GM18868 (cell line): ENCODE data around the gene DMBX1.

Source experiments
- ATAC-seq: cut with Tn5 transposase; IDR thresholded peaks from one replicate; pipeline ENCODE4 v1.9.1; 2021; ENCODE audit warnings: mild to moderate bottlenecking, moderate library complexity; ENCODE audit not compliant: unreplicated experiment

Gene DMBX1

DNA sequence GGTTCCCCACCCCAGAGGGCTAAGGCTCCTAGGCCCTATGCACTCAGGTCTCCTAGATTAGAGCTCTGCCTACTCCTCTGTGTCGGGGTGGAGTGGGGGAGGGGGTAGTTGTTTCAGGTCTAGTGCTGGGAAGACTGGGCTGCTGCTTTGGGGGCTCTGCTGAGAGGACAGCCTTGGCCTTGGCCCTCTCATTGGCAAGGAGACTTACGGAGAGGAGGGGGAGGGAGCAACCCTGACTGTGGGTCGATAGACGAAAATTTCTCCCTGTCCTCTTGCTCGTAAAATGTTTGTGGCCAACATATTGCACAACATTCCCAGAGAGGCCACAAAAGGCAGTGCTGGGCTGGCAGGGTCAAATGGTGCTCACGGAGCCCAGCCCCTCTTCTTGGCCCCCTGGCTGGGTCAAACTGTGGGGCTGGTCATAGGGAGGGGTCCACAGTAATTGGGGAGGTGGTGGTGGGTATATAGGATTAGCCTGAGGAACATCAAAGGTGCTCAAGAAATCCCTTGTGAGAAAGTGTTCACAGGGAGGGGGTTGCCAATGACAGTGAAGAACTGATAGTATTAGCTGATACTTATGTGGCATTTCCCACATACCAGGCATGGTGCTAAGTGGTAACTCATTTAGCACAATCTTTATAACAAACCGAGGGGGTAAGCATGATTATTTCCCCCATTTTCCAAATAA lies 8.5 kb upstream of the DMBX1 start:
- no peak for ATAC-seq

DNA sequence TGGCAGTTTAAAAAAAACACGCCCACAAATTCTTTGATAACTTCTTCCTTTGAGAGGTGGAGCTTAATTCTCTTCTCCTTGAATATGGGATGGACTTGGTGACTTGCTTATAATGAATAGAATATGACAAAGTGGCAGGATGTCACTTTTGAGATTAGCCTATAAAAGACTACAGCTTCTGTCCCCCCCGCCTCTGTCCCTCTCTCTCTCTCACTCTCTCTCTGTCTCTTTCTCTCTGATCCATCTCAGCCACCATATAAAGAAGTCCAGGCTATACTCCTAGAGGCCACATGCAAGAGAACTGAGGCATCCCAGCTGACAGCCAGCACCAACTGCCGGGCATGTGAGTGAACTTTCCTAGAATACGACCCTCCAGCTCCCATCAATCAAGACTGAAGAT lies 7.7 kb upstream of the DMBX1 start:
- no peak for ATAC-seq

DNA sequence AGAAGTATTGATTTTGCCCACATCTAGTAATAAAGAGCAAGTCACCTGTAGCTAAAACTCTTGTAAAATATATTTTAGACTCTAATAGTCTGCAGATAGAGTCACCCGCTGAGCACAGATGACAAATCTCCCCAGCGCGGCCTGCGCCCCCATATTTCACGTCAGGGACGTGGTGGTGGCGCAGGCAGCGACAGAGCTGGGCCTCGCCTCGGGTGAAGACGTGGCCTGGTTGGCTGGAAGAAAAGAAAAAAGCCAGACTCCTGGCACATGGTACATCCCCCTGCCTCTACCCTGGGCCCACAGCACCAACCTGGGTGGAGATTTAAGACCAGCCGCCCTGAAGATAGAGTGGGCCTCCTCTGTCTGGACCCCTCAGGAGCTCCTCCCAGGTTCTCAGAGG lies 6.0 kb upstream of the DMBX1 start:
- ATAC-seq: no peak

DNA sequence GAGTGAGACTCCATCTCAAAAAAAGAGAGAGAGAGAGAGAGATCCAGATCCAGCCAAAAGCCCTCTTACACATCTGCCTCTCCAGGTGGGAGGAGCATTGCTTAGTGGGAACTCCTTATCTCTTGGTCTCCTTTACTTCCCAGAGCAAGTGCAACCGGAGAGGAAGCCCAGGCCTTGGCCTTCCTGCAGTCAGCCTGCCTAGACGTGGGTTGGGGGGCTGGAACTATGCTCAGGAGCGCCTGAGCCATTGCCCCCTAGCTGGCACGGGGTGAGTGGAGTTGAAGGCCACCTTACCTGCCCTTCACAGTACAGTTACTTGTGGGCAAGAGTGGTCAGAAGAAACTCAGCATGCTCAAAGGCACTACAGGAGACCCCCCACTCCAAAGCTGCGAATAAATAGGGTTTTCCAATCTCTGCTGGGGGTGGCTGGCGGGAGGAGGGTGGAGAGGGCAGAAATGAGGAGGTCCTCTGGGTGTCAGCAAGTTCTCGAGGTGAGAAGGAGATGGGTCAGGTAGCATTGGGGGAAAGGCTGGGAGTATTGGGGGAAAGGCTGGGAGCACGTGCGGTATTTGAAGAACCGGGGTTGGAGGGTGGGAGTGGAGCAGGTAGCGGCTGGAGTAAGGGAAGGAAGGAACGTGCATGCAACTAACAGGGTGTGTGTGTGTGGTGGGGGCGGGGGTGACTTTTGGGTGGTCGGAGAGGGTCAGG lies 4.7 kb upstream of the DMBX1 start:
- no peak for ATAC-seq

DNA sequence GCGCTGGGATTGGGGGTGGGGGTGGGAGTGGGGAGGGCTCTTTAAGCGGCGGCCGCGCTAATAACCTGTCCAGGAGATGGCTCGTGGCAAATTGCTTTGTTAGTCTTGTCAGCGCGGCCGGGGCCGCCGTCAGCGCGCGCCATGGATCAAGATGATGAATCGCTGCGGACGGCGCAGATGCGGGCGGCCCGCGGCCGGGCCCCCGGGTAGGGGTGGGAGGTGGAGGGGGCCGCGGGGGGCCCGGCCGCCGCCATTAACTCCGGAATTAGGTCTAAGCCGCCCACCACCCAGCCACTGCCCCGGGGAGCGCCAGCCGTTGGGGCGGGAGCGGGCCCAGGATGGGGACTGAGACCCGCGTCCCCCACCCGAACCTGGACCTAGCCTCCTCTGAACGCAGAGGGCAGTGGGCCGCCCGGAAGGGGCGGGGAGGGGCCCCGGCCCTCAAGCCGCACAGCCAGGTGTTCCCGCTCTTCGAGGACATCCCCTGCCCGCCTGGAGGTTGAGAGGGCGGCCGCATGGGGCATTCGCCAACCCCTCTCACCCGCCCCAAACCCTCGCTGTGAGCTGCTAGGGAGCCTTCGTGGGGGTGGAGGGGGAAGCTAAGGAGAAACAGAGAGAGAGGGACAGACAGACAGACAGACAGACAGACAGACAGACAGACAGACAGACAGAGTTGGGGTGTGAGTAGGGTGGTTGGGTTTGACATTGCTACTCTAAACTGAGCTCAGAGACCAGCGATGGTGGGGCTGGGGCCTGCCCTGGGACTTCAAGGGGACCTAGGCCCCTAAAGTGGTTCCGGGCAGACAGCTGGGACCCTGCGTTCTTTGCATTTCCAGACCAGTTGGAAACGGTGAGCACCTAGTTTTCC lies 3.8 kb upstream of the DMBX1 start:
- no peak for ATAC-seq

DNA sequence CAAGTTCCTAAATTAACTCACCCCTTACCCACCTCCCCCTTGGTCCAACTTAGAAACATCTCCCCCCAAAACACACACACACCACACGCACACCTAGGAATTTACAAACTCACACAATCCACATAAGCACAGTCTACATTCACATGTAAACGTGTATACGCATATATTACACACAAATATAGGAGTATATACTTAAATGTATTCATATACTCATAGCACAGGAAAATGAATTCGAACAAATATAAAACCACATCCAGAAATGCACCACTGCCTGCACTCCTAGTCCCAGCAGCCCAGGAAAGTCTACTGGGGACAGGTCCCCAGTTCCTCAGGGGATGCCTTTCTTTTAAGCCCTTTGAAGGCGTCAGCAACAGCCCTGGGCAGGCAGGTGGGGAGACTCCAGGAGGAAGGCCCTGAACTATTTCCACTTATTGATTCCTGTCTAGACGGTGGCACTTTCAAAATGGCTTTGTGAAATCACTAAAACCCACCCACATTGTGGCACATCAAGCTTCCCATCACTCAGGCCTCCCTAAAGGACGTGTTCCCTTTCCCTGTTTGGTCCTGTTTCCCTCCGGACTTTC lies 3.1 kb upstream of the DMBX1 start:
- no peak for ATAC-seq

DNA sequence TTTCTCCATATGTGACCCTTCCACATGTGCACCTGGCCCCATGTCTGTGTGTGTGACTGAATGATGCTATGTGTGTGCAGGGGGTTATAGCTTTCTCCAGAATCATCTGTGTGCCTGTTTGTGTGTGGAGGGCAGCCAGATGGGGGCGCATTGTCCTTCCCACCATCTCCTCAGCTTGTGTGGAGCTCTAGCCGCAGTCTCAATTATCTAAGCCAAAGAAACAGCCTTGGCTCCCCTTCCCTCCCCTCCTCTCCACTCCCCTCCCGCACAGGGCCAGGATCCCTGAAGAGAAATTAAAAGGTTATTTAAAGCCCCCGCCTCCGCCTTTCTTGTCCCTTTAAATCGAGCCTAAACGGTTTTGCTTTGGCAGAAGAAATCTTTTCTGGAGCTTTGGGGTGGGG lies 1.8 kb upstream of the DMBX1 start:
- ATAC-seq: no peak

DNA sequence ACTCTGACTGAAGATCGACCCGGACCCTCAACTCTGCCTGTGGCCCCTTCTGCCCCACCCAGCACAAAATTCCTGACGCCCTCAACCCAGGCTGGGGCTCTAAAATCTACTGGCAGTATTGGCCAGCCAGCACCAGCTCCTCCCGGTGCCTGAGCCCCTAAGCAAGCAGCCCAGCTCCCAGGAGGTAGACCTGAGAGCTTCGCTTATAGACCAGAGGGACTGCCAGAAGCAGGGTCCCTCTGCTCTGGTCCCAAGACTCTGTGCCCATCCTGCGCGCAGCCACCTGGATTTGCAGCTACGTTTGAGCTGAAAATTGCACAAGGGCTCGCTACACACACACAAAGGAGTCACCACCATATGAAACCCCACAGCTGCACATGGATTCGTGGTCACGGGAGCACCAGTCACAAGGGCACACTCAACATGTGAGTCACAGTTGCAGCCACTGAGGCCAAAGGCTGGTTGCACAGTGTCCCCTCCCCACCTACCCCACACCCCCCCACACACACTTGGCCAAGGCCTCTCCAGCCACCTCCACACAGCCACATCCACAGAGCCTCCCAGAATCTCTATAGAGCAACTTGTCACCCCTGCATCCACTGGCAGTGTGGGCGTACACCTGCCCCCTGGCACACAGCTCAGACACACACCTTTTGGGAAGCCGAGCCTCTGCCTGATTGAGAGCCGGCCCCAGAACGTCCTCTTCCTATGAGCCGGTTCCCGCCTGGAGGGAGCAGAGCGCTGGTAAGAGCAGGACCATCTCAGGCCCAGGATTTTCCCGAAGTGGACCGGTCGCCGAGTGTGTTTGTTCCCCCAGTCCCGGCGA lies 1.1 kb upstream of the DMBX1 start:
- no peak for ATAC-seq

DNA sequence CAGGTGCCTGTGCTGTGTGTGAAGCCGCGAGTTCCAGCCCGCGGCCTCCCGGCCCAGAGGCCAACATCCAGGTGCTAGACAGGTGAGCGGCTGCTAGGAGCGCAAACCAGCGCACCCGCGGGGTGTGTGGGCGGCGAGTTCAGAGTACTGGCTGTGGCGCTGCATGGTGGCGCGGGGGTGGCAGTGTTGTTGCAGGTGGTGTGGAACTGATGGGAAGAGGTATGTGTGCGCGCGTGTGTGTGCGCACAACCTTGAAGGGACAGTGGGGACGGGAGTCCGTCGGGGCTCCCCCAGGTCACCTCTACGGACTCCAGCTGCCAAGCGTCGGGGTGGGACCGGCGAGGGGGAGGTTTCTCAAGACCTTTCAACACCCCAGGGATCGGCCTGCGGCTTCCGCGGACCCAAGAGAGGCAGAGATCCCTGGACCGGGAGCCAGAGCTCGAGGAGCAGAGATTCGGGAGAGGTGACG lies 433 bp upstream of the DMBX1 start:
- no peak for ATAC-seq

DNA sequence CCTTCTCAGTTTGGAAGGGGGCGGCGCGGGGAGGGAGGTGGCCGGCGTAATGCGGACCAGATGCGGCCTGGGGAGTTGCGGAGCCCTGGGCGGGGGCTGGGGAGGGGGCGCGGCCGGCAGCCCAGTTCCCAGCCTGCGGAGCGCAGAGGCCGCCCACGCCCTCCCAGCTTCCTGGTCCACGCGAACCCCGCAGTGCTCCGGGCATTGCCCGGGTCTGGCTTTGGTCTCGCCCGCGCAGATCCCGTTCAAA lies 695 bp downstream of the DMBX1 start:
- no peak for ATAC-seq

DNA sequence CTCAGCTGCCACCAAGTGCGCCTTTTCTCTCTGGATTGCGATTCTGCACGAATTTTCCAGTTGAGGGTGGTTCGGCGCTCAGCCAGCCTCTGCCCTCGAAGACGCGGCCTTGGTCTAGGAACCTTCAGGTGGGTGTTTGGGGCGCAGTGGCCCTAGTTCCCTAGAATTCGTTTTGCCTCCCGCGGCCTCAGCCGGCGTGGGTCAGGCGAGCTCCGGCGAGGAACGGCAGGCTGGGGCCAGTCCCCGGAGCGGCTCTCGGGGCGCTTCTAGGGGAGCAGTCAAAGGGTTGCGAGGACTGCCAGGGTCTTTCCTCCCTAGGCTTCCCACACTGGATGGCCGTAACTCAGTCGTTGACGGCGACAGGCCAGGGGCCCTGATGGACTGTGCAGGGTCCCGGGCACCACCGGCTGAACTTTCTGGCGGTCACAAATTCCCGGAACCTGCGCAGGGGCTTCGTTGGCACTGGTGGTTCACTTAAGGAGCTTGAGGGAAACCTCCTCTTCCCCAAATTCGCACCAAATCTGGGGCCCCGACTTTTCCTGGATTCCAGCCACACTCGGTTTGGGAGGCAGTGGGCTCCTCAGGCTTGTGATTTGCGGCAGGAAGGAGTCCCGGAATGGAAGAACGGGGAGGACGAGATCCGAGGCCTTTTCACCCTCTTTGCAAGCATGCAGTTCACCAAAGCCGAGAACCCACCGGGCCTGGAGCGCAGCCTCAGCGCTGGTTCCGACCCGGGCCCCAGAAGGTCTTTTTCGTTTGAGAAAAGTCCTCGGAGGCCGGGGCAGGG lies 1.2 kb downstream of the DMBX1 start:
- no peak for ATAC-seq

DNA sequence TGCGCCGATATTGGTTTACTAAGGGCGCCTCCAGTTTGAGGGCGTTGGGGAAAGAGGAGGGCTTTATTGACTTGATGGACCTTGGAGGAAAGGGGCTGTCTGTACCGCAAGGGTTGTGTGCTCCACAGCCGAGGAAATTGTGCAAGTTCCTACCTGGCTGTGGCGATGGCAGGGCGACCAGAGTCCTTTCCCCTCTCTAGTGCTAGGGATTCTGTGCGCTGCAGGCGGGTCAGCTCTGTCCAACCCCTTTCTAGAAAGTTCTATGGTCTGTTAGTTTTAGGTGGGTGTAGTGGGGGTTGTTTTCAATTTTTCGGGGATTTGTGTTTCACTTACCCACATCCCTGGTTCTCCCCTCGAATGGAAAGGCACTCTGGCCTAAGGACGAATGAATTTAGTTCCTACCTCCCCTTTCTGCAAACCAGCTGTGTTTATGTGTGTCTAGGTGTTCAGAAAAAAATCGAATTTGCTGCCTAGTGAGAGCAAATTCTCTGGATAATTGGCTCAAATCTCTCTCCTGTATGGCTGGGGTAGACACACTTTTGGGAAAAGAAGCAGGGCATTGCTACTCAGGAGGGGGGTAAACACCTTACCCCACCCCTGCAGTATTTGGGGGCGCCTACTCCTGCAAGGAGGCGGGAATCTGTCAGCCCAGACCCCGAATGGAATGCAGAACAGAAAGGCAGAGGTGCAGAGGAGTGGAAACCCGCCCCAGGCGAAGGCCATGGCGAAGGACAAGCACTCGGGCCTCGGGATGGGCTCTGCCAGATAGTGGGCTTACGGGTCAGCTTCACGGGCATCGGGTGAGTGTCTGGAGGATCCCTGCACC lies 2.0 kb downstream of the DMBX1 start:
- ATAC-seq: no peak

DNA sequence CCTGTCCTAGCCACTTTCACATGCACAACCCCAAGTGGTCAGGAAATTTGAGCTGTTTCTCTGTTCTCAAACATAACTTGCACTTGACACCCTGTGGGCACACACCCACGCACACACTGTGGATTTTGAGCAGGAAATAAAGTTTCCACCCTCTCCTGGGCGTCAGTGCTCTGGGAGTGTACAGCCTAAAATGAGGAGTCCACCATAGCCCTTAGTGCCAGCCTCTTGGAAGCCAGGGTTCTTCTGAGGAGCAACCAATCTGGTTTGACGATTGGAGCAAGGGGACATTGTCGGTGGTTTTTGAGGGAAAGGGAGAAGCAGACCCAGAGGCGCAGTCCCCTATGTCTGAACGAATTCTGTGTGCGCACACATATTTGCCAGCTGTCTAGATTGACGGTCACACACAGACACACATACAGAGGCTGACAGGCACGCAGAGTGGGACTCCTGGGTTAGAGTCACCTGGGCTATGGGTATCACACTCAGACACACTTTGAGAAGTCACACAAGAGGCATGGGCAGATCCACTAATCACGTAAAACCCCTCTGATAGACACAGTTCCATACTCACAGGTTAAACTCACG lies 2.7 kb downstream of the DMBX1 start:
- ATAC-seq: no peak

DNA sequence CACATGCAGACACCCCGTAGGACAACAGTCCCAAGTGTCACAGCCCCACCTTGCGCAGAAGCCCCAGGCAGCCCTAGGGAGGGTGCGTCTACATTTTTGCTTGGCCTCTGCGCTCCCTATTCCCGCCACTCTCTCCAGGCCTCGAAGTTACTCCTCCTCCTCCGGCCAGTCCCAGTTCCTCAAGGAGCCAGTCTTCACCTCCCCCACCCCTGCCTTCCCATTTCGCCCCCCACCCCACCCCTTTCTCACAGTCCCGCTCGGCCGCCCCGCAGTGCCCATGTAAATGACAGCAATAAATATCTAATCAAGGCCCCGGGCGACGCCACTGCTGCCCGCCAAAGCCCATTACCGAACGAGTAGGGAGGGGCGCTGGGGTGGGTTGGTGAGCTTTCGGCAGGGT lies 3.2 kb downstream of the DMBX1 start:
- no peak for ATAC-seq

DNA sequence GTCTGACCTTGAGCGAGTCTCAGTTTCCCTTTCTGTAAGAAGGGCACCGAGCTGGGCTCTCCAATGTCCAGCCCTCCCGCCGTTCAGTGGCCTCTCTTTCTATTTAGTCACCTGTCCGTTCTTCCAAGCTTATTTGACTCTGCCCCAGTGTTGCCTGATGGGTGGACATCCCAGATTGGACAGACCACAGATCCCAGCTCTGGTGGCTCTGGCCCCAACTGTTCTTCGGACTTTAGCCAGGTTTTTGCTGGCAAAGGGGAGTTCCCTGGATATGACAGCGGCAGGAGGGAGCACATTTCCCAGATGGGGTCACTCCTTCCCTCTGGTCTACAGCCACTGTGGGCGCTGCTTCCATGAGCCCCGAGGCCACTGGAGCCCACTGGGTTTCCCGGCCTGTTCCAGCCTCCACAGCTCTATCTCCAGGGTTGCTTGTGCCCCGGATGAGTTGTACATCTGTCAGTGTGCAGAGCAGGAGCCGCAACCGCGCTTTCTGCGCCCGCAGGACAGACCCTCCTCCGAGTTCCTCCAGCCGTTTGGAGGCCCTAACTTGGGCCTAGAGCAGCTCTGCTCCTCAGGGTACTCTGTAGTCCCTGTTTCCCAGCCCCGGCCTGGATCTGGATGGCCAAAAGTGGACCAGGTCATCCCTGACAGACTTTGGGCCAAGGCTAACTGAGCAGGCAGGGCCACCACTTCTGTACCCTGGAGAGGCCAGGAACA lies 3.8 kb downstream of the DMBX1 start:
- ATAC-seq: no peak

DNA sequence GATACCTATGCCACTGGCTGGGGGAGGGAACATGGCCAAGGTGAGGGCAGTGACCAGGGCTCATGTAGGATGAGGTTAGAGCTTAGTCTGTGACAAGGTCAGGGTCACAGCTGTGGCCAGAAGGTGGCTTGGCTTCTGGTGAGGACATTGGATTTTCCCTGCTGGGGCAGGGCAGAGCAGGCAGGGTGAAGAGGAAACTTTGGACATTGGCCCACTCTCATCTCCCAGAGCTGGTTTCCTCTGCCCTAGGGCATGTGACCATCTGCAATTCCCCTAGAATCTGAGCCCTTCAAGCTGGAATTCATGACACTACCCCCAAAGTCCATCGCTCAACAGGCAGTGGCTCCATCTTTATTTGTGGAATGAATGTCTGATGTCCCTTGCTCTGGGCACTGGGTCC lies 5.3 kb downstream of the DMBX1 start:
- no peak for ATAC-seq

DNA sequence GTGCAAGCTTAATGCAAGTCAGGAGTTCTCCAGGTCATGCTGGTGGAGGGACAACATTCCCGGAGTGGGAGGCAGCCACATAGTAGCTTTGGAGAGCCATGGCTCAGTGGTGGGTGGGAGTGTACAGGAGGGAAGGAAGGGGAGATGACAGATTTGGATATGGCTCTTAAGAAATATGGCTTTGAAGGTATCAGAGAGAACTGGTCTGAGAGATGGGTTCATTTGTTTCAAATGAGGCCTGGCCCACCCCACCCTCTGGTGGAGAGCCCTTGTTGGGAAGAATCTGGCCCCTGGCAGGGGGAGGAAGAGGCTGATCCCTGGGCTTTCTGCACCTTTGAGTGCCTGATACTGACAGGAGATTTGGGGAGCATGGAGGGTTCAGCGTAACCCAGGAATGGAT lies 6.1 kb downstream of the DMBX1 start:
- no peak for ATAC-seq

DNA sequence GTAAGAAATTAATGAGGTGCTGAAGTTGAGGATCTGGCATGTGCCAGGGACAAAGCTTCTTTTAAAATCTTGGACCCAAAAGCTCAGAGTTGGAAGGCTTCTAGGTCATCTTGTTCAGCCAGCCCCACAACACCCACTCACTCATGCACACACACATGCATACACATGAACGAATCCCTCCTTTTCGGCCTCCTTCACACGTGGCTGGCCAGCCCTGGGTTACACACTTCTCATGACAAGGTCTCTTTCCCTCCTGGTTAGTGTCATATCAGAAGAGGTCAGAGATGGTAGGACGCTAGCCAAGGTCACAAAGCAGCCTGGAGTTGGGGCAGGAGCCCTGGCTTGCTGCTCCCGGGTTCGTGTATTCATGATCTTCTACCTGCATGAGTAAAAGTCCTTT lies 6.9 kb downstream of the DMBX1 start:
- ATAC-seq: no peak
